AG04450 (cell line): ENCODE measurements around the gene SCO2. TPM values are rescaled to one million over a fixed set of nuclear protein-coding genes. Genes with fewer than 3 reads are reported as not detected.
"Not testable (repeated sequence)": the region's sequence is repeated elsewhere in the genome, so short reads cannot be mapped to it uniquely, and the experiment has no call there.

Experiments used
- CTCF ChIA-PET: fragments of 300-600, 350-600 bp; formaldehyde crosslinking; extraction: SDS; loops from one replicate; lab custom pipeline; 2022; ENCODE audit warnings: antibody characterized with exemption, inconsistent platforms; lab: Charles Lee
- POLR2A ChIA-PET: fragments of 350-600 bp; formaldehyde crosslinking; extraction: SDS; loops from one replicate; lab custom pipeline; 2021; ENCODE audit warnings: antibody characterized with exemption, inconsistent platforms; lab: Yijun Ruan, JAX
- DNase-seq: peaks from one replicate; pipeline ENCODE4 v3.0.0-alpha.2; 2011; ENCODE audit warnings: low read depth, low spot score
- H3K27ac ChIP-seq: one replicate; pipeline ENCODE4 v1.5.1; 2012; ENCODE audit warnings: low read depth, low read length, control low read depth
- H3K27me3 ChIP-seq: one replicate; pipeline ENCODE4 v1.6.0; 2012; ENCODE audit warnings: low read length; ENCODE audit not compliant: control insufficient read depth, insufficient read depth
- H3K4me3 ChIP-seq: 2 replicates; pipeline ENCODE4 v1.5.1; 2011; ENCODE audit warnings: mild to moderate bottlenecking, low read depth, low read length, control low read depth
- H3K9me3 ChIP-seq: 2 replicates; pipeline ENCODE4 v1.5.1; 2012; ENCODE audit warnings: low read length; ENCODE audit not compliant: control insufficient read depth, insufficient read depth
- CTCF ChIP-seq: IDR thresholded peaks from 2 replicates; pipeline ENCODE4 v1.5.1; 2011; ENCODE audit warnings: low read depth, low read length, control low read depth, inconsistent platforms
- polyA plus RNA-seq: library from polyadenylated mRNA; depleted of rRNA; stranded (reverse); fragments of >200 nt; gene quantifications from 2 replicates; pipeline ENCODE4 v1.2.3, GENCODE V29; 2011

The SCO2 gene
- polyA plus RNA-seq, 1 experiment, result 0.15 TPM

GRCh38 chr22:50542416-50542927, 17.1 kb upstream of the SCO2 start:
- POLR2A ChIA-PET, result interaction anchor here (0.6 to 0.7 kb wide), 2 partner anchors 11 to 17 kb away, joined by 3 read pairs; partner anchors contain the start of gene SCO2
- Histone ChIP-seq H3K9me3 (no peaks in the 10 kb centered on the region; the same call in 1 of the 2 replicates), H3K4me3 (no peak overlapping the region), H3K27ac (no peak overlapping the region), H3K27me3 (peaks cover 15% of the 10 kb centered on the region)
- no peak for TF ChIP-seq CTCF
- CTCF ChIA-PET, result interaction anchor here (0.9 kb wide), 1 partner anchor 20 kb away, joined by 3 read pairs; the partner anchor contains the start of gene SYCE3
- DNase-seq, result no peak

GRCh38 chr22:50541667-50542026, 16.2 kb upstream of the SCO2 start:
- ChIA-PET POLR2A (interaction anchor here (0.6 to 0.7 kb wide), 2 partner anchors 10 to 16 kb away, joined by 3 read pairs; partner anchors contain the start of gene SCO2), CTCF (interaction anchor here (1.4 kb wide), 1 partner anchor 79 kb away, joined by 6 read pairs; no protein-coding TSS in a partner anchor)
- not testable (repeated sequence) for H3K4me3 ChIP-seq, H3K9me3 ChIP-seq, H3K27ac ChIP-seq
- H3K27me3 ChIP-seq, result peaks cover 10% of the 10 kb centered on the region
- DNase-seq, result peak; percentile 50

- ChIA-PET POLR2A (interaction anchor here (2.5 kb wide), 1 partner anchor 15 kb away, joined by 15 read pairs; the partner anchor contains the start of gene SCO2), CTCF (interaction anchor here (0.7 to 3.9 kb wide), 4 partner anchors 15 to 80 kb away, joined by 6 to 32 read pairs (median 9); partner anchors contain the start of genes SCO2 and SYCE3)
- Histone ChIP-seq H3K27ac (no peak overlapping the region), H3K9me3 (no peaks in the 10 kb centered on the region; the same call in 1 of the 2 replicates), H3K4me3 (no peak overlapping the region), H3K27me3 (peaks cover 2% of the 10 kb centered on the region)
- no peak for TF ChIP-seq CTCF
- DNase-seq, result no peak
Measured at GRCh38 chr22:50540381-50540780, 15.0 kb upstream of the SCO2 start.

- H3K4me3 ChIP-seq, result no peak overlapping the region
- POLR2A ChIA-PET, result interaction anchor here (0.6 kb wide), 1 partner anchor 37 kb away, joined by 3 read pairs; no protein-coding TSS in a partner anchor
- TF ChIP-seq CTCF, result no peak
- no peaks in the 10 kb centered on the region; the same call in 1 of the 2 replicates for H3K9me3 ChIP-seq
- no peak for DNase-seq
- H3K27ac ChIP-seq, result peak overlapping the region; percentile 99
- no peaks in the 10 kb centered on the region for H3K27me3 ChIP-seq
- CTCF ChIA-PET, result interaction anchor here (1.5 to 3.9 kb wide), 2 partner anchors 13 to 25 kb away, joined by 4 to 32 read pairs; partner anchors contain the start of genes SCO2 and SYCE3
Measured at GRCh38 chr22:50537765-50538164, 12.4 kb upstream of the SCO2 start.

GRCh38 chr22:50536226-50536625, 10.8 kb upstream of the SCO2 start:
- ChIA-PET CTCF (interaction anchor here (0.6 to 2.0 kb wide), 3 partner anchors 8 to 27 kb away, joined by 5 to 8 read pairs (median 7); partner anchors contain the start of genes SCO2 and SYCE3), POLR2A (interaction anchor here (0.7 kb wide), 1 partner anchor 42 kb away, joined by 6 read pairs; no protein-coding TSS in a partner anchor)
- no peak for DNase-seq
- Histone ChIP-seq H3K9me3 (no peaks in the 10 kb centered on the region; the same call in 1 of the 2 replicates), H3K27ac (no peak overlapping the region), H3K4me3 (no peak overlapping the region), H3K27me3 (no peaks in the 10 kb centered on the region)
- no peak for TF ChIP-seq CTCF
